GM12878 (cell line): ENCODE results near the gene TREH. TPM values are rescaled to one million over a fixed set of nuclear protein-coding genes. Genes with fewer than 3 reads are reported as not detected.

Source experiments
- ATAC-seq: fragments of 200-7000 bp; cut with Tn5 transposase; 3 replicates; pipeline ENCODE4 v1.9.1; 2020; ENCODE audit warnings: mild to moderate bottlenecking, moderate library complexity
- BruUV-seq: library from RNA; stranded (reverse); fragments of 400-500 nt; replicated peaks from 2 replicates; lab custom pipeline; 2021; lab: Mats Ljungman, UMichigan
- CTCF ChIA-PET: fragments of 300-600 bp; sonication (Branson Sonifier 250); formaldehyde crosslinking; extraction: SDS; loops from one replicate; lab custom pipeline; 2021; ENCODE audit warnings: inconsistent platforms; lab: Yijun Ruan, JAX
- POLR2A ChIA-PET: fragments of 350-600 bp; formaldehyde crosslinking; extraction: SDS; loops from one replicate; lab custom pipeline; 2021; ENCODE audit warnings: inconsistent platforms; lab: Charles Lee
- RAD21 ChIA-PET: fragments of 300-600 bp; sonication (Branson Sonifier 250); formaldehyde crosslinking; loops from one replicate; lab custom pipeline; 2023; ENCODE audit warnings: antibody characterized with exemption; ENCODE audit not compliant: unreplicated experiment; lab: Charles Lee
- SMC1A ChIA-PET: fragments of 300-600 bp; sonication (Branson Sonifier 250); formaldehyde crosslinking; loops from one replicate; lab custom pipeline; 2023; ENCODE audit not compliant: unreplicated experiment, uncharacterized antibody; lab: Charles Lee
- DNase-seq: peaks from one replicate; pipeline ENCODE4 v3.0.0-alpha.2; 2011; ENCODE audit warnings: low read depth, low spot score
- FAIRE-seq: peaks from 3 replicates; lab custom pipeline; 2011; peaks lifted over from hg19 to GRCh38; lab: Jason Lieb, UNC
- H2AFZ ChIP-seq: 2 replicates; pipeline ENCODE4 v1.6.0; 2011; ENCODE audit warnings: low read depth, low read length, control low read depth; ENCODE audit not compliant: control insufficient read depth
- H3K27ac ChIP-seq: 2 replicates; pipeline ENCODE4 v1.5.1; 2011; ENCODE audit warnings: control low read depth; ENCODE audit not compliant: control insufficient read depth, insufficient read depth
- H3K27me3 ChIP-seq, 2 experiments: replicated peaks in 1 of 2; 2 replicates each; pipeline versions ENCODE4 v1.6.0 to v1.6.1; 2011; ENCODE audit warnings: low read length in 1 of 2; ENCODE audit not compliant: control insufficient read depth in 2 of 2, insufficient read depth in 2 of 2
- H3K36me3 ChIP-seq, 2 experiments: 2 replicates each; pipeline ENCODE4 v1.5.1; 2011; ENCODE audit warnings: low read length in 1 of 2; ENCODE audit not compliant: control insufficient read depth in 2 of 2, insufficient read depth in 2 of 2
- H3K4me1 ChIP-seq: 2 replicates; pipeline ENCODE4 v1.6.1; 2011; ENCODE audit warnings: mild to moderate bottlenecking, low read length, moderate library complexity, mixed read lengths; ENCODE audit not compliant: control insufficient read depth, insufficient read depth
- H3K4me2 ChIP-seq: 2 replicates; pipeline ENCODE4 v1.6.0; 2011; ENCODE audit warnings: control low read depth; ENCODE audit not compliant: control insufficient read depth, insufficient read depth
- H3K4me3 ChIP-seq: fragments of 200-600 bp; sonication (generic); 2 replicates; pipeline ENCODE4 v1.5.1; 2016
- H3K79me2 ChIP-seq: 2 replicates; pipeline ENCODE4 v1.6.0; 2011; ENCODE audit warnings: low read length; ENCODE audit not compliant: control insufficient read depth, insufficient read depth
- H3K9ac ChIP-seq: 2 replicates; pipeline ENCODE4 v1.8.0; 2011; ENCODE audit warnings: low read length, control low read depth, mixed read lengths; ENCODE audit not compliant: control insufficient read depth, insufficient read depth
- H3K9me3 ChIP-seq: replicated peaks from 3 replicates; pipeline ENCODE4 v1.5.1; 2011; ENCODE audit warnings: mild to moderate bottlenecking, low read length; ENCODE audit not compliant: control insufficient read depth, insufficient read depth
- H4K20me1 ChIP-seq: 2 replicates; pipeline ENCODE4 v1.6.0; 2011; ENCODE audit not compliant: control insufficient read depth, insufficient read depth
- BCL11A ChIP-seq: IDR thresholded peaks from 2 replicates; pipeline ENCODE4 v1.6.1; 2011; ENCODE audit warnings: low read depth, low read length
- EP300 ChIP-seq, 2 experiments: fragments of 150-350 bp in 1 of 2; IDR thresholded peaks; 2 replicates each; pipeline ENCODE4 v1.6.1; 2011 to 2012; ENCODE audit warnings: low read depth in 2 of 2, low read length in 2 of 2, borderline replicate concordance in 1 of 2, improper control_type of control experiment in 1 of 2, inconsistent platforms in 1 of 2; ENCODE audit not compliant: control insufficient read depth in 1 of 2
- FOXM1 ChIP-seq: IDR thresholded peaks from 2 replicates; pipeline ENCODE4 v1.6.1; 2012; ENCODE audit warnings: low read depth, mild to moderate bottlenecking, inconsistent platforms, low read length, moderate library complexity
- HDGF ChIP-seq: fragments of 450-650 bp; IDR thresholded peaks from 2 replicates; pipeline ENCODE4 v1.6.1; 2016; ENCODE audit warnings: antibody characterized with exemption
- JUNB ChIP-seq: IDR thresholded peaks from 2 replicates; pipeline ENCODE4 v1.6.1; 2016; ENCODE audit warnings: antibody characterized with exemption, mild to moderate bottlenecking
- MEF2B ChIP-seq: fragments of 450-650 bp; IDR thresholded peaks from 2 replicates; pipeline ENCODE4 v1.6.1; 2018; ENCODE audit warnings: mild to moderate bottlenecking, moderate library complexity; ENCODE audit not compliant: partially characterized antibody, poor library complexity, severe bottlenecking
- RAD51 ChIP-seq: fragments of 450-650 bp; IDR thresholded peaks from 2 replicates; pipeline ENCODE4 v1.6.1; 2016; ENCODE audit warnings: moderate library complexity, mild to moderate bottlenecking, inconsistent platforms
- RFX5 ChIP-seq: IDR thresholded peaks from 2 replicates; pipeline ENCODE4 v1.6.1; 2011; ENCODE audit warnings: low read depth, low read length, improper control_type of control experiment
- SMC3 ChIP-seq: IDR thresholded peaks from 2 replicates; pipeline ENCODE4 v1.6.1; 2011; ENCODE audit warnings: low read length, improper control_type of control experiment, borderline replicate concordance
- SUPT20H ChIP-seq: IDR thresholded peaks from 2 replicates; pipeline ENCODE4 v1.6.1; 2011; ENCODE audit warnings: low read depth, mild to moderate bottlenecking, low read length, moderate library complexity, borderline replicate concordance; ENCODE audit not compliant: control insufficient read depth
- TARDBP ChIP-seq: IDR thresholded peaks from 2 replicates; pipeline ENCODE4 v1.6.1; 2016; ENCODE audit warnings: borderline replicate concordance
- TCF3 ChIP-seq: IDR thresholded peaks from 2 replicates; pipeline ENCODE4 v1.6.1; 2012; ENCODE audit warnings: low read depth, mild to moderate bottlenecking, low read length, borderline replicate concordance; ENCODE audit not compliant: insufficient read depth
- TCF7 ChIP-seq: IDR thresholded peaks from 2 replicates; pipeline ENCODE4 v1.6.1; 2014; ENCODE audit warnings: antibody characterized with exemption, borderline replicate concordance
- ZNF24 ChIP-seq: fragments of 450-650 bp; IDR thresholded peaks from 2 replicates; pipeline ENCODE4 v1.6.1; 2017; ENCODE audit warnings: antibody characterized with exemption, mild to moderate bottlenecking
- ZNF274 ChIP-seq: IDR thresholded peaks from one replicate; pipeline ENCODE4 v1.8.0; 2011; ENCODE audit not compliant: insufficient read length, insufficient read depth
- ZSCAN29 ChIP-seq: fragments of 450-650 bp; IDR thresholded peaks from 2 replicates; pipeline ENCODE4 v1.6.1; 2017; ENCODE audit warnings: mild to moderate bottlenecking, moderate library complexity
- WGBS: methylation state at CpG from one replicate; pipeline ENCODE4 v1.1.6; 2016; ENCODE audit warnings: low lambda C conversion rate; ENCODE audit not compliant: insufficient replicate concordance, insufficient coverage; ENCODE audit errors: missing lambda C conversion rate; 5-methylcytosine and 5-hydroxymethylcytosine counted together
- in situ Hi-C: fragments of 300-500 bp; cut with MboI; formaldehyde crosslinking; loops from 9 replicates; pipeline ENCODE4 v1.14.3; 2018; ENCODE audit warnings: mixed read lengths
- intact Hi-C: fragments of 100-400 bp; cut with micrococcal nuclease; formaldehyde crosslinking; loops from one replicate; pipeline ENCODE4 v1.14.2; 2022; ENCODE audit not compliant: unreplicated experiment
- polyA plus RNA-seq, 11 experiments: library from polyadenylated mRNA; depleted of rRNA in 4 of 11; unstranded in 6 of 11; stranded (reverse) in 5 of 11; fragments of >200 nt; fragmentation: Nextera tagmentation in 4 of 11; fragmentation: Illumina TruSeq in 1 of 11; extraction: Ambion mirVana in 4 of 11; extraction: Trizol in 1 of 11; gene quantifications; 1 replicate in 1 of 11; 2 replicates in 10 of 11; pipeline versions ENCODE4 v1.2.1 to v1.2.3, GENCODE V29; 2011 to 2016; ENCODE audit warnings: inconsistent platforms in 2 of 11, missing spikeins in 2 of 11, low read depth in 1 of 11
- total RNA-seq, 4 experiments: library from RNA; depleted of rRNA in 3 of 4; stranded (reverse); fragments of >200 nt in 3 of 4; fragmentation: Illumina TruSeq in 1 of 4; extraction: Trizol in 1 of 4; gene quantifications; 2 replicates each; pipeline versions ENCODE4 v1.2.1 to v1.2.3, GENCODE V29; 2013 to 2021
- TF ChIP-seq, protein P1 (sequence below): fragments of 450-650 bp; IDR thresholded peaks from 2 replicates; pipeline ENCODE4 v1.6.1; 2017; ENCODE audit warnings: mild to moderate bottlenecking, moderate library complexity
- TF ChIP-seq, protein P2 (sequence below): fragments of 450-650 bp; IDR thresholded peaks from 2 replicates; pipeline ENCODE4 v1.6.1; 2017; ENCODE audit warnings: mild to moderate bottlenecking, low read depth, inconsistent platforms; ENCODE audit not compliant: poor library complexity, severe bottlenecking

Gene TREH
- total and polyA plus RNA-seq, 10 of the 15 experiments (the other 5 are each of a cell fraction or from before 2014, with no cell fraction given): not detected

DNA sequence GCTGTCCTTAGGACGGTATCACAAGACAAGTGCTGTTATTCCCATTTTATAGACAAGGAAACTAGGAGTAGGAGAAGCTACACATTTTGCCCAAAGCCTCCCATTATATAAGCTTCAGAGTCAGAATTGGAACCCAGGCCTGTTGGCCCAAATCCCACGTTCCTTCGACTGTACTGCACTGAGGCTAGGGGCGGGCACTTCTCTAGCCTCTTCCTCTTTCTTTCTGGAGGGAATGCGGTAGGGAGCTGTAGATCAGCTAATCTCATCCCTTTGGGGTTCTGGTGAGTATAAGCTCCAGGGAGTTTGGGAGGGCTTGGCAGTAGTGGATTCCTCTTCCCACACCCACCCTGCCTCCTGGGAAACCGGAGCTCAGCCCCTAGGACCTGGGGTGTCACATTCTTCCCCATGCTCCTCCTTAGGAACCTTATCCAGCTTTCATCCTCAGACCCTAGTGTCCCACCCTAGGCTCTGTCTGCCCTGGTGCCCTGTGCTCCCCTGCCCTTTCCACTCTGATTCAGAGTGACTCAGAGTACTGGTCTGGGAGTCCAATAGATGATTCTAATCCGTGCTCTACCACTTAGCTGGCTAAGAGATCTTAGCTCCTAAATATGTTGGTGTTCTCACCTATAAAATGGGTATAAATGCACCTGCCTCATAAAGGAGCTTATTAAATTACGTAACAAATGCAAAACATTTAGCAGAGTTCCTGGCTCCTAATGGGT lies 42.7 kb downstream of the TREH start (continued):
- TF ChIP-seq, protein P1, sequence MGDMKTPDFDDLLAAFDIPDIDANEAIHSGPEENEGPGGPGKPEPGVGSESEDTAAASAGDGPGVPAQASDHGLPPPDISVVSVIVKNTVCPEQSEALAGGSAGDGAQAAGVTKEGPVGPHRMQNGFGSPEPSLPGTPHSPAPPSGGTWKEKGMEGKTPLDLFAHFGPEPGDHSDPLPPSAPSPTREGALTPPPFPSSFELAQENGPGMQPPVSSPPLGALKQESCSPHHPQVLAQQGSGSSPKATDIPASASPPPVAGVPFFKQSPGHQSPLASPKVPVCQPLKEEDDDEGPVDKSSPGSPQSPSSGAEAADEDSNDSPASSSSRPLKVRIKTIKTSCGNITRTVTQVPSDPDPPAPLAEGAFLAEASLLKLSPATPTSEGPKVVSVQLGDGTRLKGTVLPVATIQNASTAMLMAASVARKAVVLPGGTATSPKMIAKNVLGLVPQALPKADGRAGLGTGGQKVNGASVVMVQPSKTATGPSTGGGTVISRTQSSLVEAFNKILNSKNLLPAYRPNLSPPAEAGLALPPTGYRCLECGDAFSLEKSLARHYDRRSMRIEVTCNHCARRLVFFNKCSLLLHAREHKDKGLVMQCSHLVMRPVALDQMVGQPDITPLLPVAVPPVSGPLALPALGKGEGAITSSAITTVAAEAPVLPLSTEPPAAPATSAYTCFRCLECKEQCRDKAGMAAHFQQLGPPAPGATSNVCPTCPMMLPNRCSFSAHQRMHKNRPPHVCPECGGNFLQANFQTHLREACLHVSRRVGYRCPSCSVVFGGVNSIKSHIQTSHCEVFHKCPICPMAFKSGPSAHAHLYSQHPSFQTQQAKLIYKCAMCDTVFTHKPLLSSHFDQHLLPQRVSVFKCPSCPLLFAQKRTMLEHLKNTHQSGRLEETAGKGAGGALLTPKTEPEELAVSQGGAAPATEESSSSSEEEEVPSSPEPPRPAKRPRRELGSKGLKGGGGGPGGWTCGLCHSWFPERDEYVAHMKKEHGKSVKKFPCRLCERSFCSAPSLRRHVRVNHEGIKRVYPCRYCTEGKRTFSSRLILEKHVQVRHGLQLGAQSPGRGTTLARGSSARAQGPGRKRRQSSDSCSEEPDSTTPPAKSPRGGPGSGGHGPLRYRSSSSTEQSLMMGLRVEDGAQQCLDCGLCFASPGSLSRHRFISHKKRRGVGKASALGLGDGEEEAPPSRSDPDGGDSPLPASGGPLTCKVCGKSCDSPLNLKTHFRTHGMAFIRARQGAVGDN: no peak
- TF ChIP-seq TARDBP (no peak), ZSCAN29 (no peak), ZNF274 (no peak), ZNF24 (no peak)

DNA sequence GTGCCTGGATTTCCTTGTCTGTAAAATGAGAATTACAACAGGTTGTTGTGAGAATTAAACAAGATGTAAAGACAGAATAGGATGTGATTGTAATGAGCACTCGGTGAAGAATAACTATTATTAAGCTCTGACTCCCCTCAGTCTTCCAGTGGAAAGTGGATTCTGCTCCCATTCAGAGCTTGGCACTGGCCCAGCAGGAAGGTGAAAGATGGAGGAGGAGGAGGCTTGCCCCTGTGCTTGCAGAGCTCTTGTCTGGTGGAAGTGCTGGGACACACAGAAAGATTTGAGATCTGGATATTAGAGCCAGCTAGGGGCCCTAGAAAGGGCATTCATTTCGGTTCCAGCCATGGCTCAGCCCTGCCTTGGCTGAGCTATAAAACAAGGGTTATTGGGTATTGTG lies 43.8 kb downstream of the TREH start:
- POLR2A ChIA-PET: interaction anchor here (0.5 kb wide), 1 partner anchor 14 kb away, joined by 4 read pairs; no protein-coding TSS in a partner anchor
- Histone ChIP-seq H3K9me3 (no peaks in the 10 kb centered on the region), H3K27me3 (peaks cover 4 to 11% of the 10 kb centered on the region in 2 experiments), H3K4me1 (no peaks in the 10 kb centered on the region), H4K20me1 (no peaks in the 10 kb centered on the region), H3K9ac (no peak overlapping the region), H3K79me2 (no peaks in the 10 kb centered on the region), H2AFZ (no peak overlapping the region), H3K36me3 (no peaks in the 10 kb centered on the region), H3K4me2 (no peak overlapping the region), H3K4me3 (no peak overlapping the region), H3K27ac (no peak overlapping the region)
- RAD21 ChIA-PET: no interaction called here
- SMC1A ChIA-PET: interaction anchor here (0.8 kb wide), 1 partner anchor 84 kb away, joined by 3 read pairs; no protein-coding TSS in a partner anchor
- CTCF ChIA-PET: interaction anchor here (0.9 to 1.8 kb wide), 3 partner anchors 23 to 54 kb away, joined by 3 to 5 read pairs (median 5); no protein-coding TSS in a partner anchor
- WGBS: 0% methylated on average over 2 of the region's 2 CpGs
- in situ Hi-C loops (no loop called here), intact Hi-C loops (no loop called here)
- ATAC-seq (no peak), DNase-seq (no peak), FAIRE-seq (no peak)
- BruUV-seq: no TSS peak
- TF ChIP-seq HDGF: no peak
- no peak for TF ChIP-seq TCF7
- no peak for TF ChIP-seq ZNF24
- no peak for TF ChIP-seq RFX5
- TF ChIP-seq, protein P2, sequence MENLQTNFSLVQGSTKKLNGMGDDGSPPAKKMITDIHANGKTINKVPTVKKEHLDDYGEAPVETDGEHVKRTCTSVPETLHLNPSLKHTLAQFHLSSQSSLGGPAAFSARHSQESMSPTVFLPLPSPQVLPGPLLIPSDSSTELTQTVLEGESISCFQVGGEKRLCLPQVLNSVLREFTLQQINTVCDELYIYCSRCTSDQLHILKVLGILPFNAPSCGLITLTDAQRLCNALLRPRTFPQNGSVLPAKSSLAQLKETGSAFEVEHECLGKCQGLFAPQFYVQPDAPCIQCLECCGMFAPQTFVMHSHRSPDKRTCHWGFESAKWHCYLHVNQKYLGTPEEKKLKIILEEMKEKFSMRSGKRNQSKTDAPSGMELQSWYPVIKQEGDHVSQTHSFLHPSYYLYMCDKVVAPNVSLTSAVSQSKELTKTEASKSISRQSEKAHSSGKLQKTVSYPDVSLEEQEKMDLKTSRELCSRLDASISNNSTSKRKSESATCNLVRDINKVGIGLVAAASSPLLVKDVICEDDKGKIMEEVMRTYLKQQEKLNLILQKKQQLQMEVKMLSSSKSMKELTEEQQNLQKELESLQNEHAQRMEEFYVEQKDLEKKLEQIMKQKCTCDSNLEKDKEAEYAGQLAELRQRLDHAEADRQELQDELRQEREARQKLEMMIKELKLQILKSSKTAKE: no peak
- no peak for TF ChIP-seq SMC3
- no peak for TF ChIP-seq JUNB
- TF ChIP-seq FOXM1: no peak
- no peak for TF ChIP-seq MEF2B
- TF ChIP-seq RAD51: no peak
- no peak for TF ChIP-seq SUPT20H
- no peak for TF ChIP-seq BCL11A
- no peak for TF ChIP-seq EP300 (IDR thresholded peaks at IDR 0.05; ENCODE audit: borderline replicate concordance in 1 of 2, control insufficient read depth in 1 of 2, low read depth in 2 of 2, low read length in 2 of 2)
- no peak for TF ChIP-seq TCF3
